ENCODE measurements around the gene TBC1D22A. TPM values are rescaled to one million over a fixed set of nuclear protein-coding genes. Genes with fewer than 3 reads are reported as not detected.
A peak's percentile ranks its signal among the peaks of the same experiment; 100 is the strongest.

Gene TBC1D22A
- total RNA-seq, 1 donor from 2014 or later: 28.9 TPM

GRCh38 chr22:46737976-46738646 is 24.3 kb upstream of the TBC1D22A start, which contains the start of gene CERK:
Gene CERK (minus strand): TSS chr22:46738252. CDS start chr22:46738148, 104 bp downstream.
- DNase-seq (ENCODE audit: extremely low spot score, unreplicated experiment): no peak
- Mint-ChIP-seq H3K9me3 (ENCODE audit: unreplicated experiment) (no peaks in the 10 kb centered on the region), H3K4me3 (ENCODE audit: unreplicated experiment) (peak within 1 kb of the TSS; percentile 92), H3K4me1 (ENCODE audit: unreplicated experiment) (peaks cover 44% of the 10 kb centered on the region), H3K36me3 (ENCODE audit: unreplicated experiment) (no peaks in the 10 kb centered on the region), H3K27ac (ENCODE audit: unreplicated experiment) (peak within 1 kb of the TSS; percentile 64), H3K27me3 (ENCODE audit: unreplicated experiment) (no peaks in the 10 kb centered on the region)
- no peak for TF ChIP-seq CTCF (IDR thresholded peaks at IDR 0.05)

- DNase-seq (ENCODE audit: extremely low spot score, unreplicated experiment): no peak
- TF ChIP-seq CTCF (IDR thresholded peaks at IDR 0.05): no peak
- Mint-ChIP-seq H3K9me3 (ENCODE audit: unreplicated experiment) (no peaks in the 10 kb centered on the region), H3K36me3 (ENCODE audit: unreplicated experiment) (no peaks in the 10 kb centered on the region), H3K27me3 (ENCODE audit: unreplicated experiment) (no peaks in the 10 kb centered on the region), H3K4me1 (ENCODE audit: unreplicated experiment) (peaks cover 44% of the 10 kb centered on the region), H3K27ac (ENCODE audit: unreplicated experiment) (peak overlapping the region; percentile 57), H3K4me3 (ENCODE audit: unreplicated experiment) (peak overlapping the region; percentile 74)
Measured at GRCh38 chr22:46738647-46739093, 23.8 kb upstream of the TBC1D22A start.

GRCh38 chr22:46739094-46739870 is 23.2 kb upstream of the TBC1D22A start:
- no peaks in the 10 kb centered on the region for H3K36me3 Mint-ChIP-seq (ENCODE audit: unreplicated experiment)
- peak overlapping the region; percentile 74 for H3K4me3 Mint-ChIP-seq (ENCODE audit: unreplicated experiment)
- no peaks in the 10 kb centered on the region for H3K27me3 Mint-ChIP-seq (ENCODE audit: unreplicated experiment)
- peak; percentile 34 for TF ChIP-seq CTCF (IDR thresholded peaks at IDR 0.05)
- H3K9me3 Mint-ChIP-seq (ENCODE audit: unreplicated experiment): no peaks in the 10 kb centered on the region
- DNase-seq (ENCODE audit: extremely low spot score, unreplicated experiment): no peak
- peak overlapping the region; percentile 57 for H3K27ac Mint-ChIP-seq (ENCODE audit: unreplicated experiment)
- H3K4me1 Mint-ChIP-seq (ENCODE audit: unreplicated experiment): peaks cover 40% of the 10 kb centered on the region

- Mint-ChIP-seq H3K4me1 (ENCODE audit: unreplicated experiment) (peaks cover 21% of the 10 kb centered on the region), H3K27ac (ENCODE audit: unreplicated experiment) (no peak overlapping the region), H3K9me3 (ENCODE audit: unreplicated experiment) (no peaks in the 10 kb centered on the region), H3K27me3 (ENCODE audit: unreplicated experiment) (no peaks in the 10 kb centered on the region), H3K36me3 (ENCODE audit: unreplicated experiment) (no peaks in the 10 kb centered on the region), H3K4me3 (ENCODE audit: unreplicated experiment) (no peak overlapping the region)
- no peak for DNase-seq (ENCODE audit: extremely low spot score, unreplicated experiment)
- no peak for TF ChIP-seq CTCF (IDR thresholded peaks at IDR 0.05)
Measured at GRCh38 chr22:46740910-46741780, 21.3 kb upstream of the TBC1D22A start.

Measured in osteocyte (in vitro differentiated cells).